ENCODE measurements around the gene SNTB2.
"Not testable (repeated sequence)": the region's sequence is repeated elsewhere in the genome, so short reads cannot be mapped to it uniquely, and the experiment has no call there.

Gene SNTB2

GRCh38 chr16:69294051-69294450 is 107.1 kb downstream of the SNTB2 start:
- no peak for DNase-seq

DNA sequence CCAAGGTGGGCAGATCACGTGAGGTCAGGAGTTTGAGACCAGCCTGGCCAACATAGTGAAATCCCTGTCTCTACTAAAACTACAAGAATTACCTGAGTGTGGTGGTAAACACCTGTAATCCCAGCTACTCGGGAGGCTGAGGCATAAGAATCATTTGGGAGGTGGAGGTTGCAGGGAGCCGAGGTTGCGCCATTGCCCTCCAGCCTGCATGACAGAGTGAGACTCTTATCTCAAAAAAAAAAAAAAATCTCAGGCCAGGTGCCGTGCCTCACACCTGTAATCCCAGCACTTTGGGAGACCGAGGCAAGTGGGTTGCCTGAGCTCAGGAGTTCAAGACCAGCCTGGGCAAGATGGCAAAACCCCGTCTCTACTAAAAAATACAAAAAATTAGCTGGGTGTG is 109.8 kb downstream of the SNTB2 start:
- not testable (repeated sequence) for DNase-seq

- DNase-seq, result no peak
Measured at GRCh38 chr16:69298261-69298660, 111.3 kb downstream of the SNTB2 start.

GRCh38 chr16:69301187-69301586 is 114.2 kb downstream of the SNTB2 start:
- no peak for DNase-seq

DNA sequence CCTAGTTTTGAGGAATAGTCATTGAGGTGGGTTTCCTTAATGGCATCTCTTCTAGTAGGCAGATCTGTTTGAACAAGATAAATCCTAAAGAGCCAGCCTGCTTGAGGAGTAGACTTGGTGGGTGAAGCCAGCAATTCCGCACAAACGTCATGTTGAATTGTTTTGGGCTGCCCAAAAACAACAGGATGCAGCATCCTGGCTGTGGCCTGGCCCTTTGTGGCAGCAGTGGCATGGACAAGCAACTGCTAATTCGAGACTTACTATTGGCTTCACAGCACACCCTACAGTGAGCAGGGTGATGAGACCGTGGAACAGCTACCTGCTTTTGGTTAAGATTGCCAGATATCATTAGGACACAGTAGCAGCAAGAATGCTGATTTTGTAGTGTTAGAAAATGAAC is 114.9 kb downstream of the SNTB2 start:
- no peak for DNase-seq

GRCh38 chr16:69302301-69302700 is 115.3 kb downstream of the SNTB2 start:
- DNase-seq, result no peak

- no peak for DNase-seq
Measured at GRCh38 chr16:69306031-69306430, 119.1 kb downstream of the SNTB2 start.

DNA sequence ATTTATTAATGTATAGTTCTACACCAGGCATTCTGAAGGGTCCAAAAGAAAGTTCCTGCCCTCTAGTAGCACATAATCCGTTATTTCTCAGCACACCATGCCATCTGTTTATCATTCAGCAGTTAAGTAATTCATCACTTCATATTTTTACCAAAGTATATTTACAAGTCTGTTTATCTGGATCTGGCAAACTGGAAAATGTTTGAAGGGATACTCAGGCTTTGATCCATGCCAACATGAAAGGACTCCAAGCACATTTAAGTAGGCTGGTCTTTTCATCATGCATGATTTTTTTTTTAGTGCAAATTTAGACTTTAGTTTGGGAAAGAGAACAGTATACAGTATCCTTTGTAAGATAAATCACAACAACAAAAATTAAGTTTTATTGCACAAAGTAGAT is 120.1 kb downstream of the SNTB2 start:
- no peak for DNase-seq

- no peak for DNase-seq
Measured at GRCh38 chr16:69307856-69308255, 120.9 kb downstream of the SNTB2 start.

DNA sequence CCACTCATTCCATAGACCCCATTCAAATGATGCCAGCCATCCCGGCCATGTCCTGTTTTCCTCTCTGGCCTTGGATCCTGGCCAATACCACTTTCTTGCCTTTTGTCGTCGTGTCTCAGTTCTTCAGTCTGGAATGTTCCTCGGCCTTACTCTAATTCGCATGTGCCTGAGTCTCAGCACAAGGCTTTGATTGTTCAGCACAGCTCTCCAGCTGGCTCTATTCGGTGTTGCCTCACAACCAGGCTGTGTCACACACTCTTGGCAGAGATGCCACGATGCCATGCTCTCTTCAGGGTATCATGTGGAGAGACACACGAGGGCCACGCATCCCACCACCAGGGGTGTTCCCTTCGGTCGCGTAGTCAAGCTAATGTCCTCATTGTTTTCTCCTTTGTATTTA is 122.4 kb downstream of the SNTB2 start:
- DNase-seq, result no peak

DNA sequence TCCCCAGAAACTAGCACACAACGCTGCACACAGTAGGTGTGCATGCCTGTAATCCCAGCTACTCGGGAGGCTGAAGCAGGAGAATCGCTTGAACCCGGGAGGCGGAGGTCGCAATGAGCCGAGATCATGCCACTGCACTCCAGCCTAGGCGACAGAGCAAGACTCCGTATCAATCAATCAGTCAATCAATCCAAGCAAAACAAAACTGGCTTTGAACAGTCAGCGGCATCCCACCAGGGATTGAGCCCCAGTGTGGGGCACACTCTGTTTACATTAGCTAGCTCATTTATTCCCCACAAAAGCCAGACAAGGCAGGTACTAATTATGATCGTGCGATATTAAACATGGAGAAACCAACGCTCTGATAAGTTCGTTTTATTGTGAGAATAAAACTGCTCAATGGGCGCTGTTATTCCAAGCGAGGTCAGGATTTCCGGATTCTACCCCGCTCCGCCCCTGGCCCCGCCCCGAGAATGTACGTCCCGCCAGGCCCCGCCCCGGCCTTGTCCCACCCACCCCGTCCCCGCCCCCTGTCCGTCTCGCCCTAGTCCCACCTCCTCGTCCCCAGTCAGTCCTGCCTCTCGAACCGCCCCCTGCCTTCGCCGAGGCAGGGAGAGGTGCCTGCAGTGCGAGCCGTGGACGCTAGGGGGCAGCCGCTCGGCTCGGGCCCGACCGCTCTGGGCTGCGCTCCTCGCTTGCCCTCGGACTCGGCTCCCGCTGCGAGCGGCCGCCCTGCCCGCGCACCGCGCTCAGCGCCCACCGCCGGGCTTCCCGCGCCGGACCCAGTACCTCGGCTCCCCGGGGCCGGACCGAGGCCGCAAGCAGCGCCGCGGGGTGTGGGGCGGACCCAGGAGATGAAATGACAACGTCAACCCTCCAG is 123.9 kb downstream of the SNTB2 start, which contains the start of gene VPS4A:
VPS4A (plus strand) TSS at position 698 of the 880 bp plus-strand sequence; CDS start at position 860, 162 bp downstream.
- DNase-seq, result peak; percentile 97

- peak; percentile 62 for DNase-seq
Measured at GRCh38 chr16:69311533-69312387, 124.8 kb downstream of the SNTB2 start.

DNA sequence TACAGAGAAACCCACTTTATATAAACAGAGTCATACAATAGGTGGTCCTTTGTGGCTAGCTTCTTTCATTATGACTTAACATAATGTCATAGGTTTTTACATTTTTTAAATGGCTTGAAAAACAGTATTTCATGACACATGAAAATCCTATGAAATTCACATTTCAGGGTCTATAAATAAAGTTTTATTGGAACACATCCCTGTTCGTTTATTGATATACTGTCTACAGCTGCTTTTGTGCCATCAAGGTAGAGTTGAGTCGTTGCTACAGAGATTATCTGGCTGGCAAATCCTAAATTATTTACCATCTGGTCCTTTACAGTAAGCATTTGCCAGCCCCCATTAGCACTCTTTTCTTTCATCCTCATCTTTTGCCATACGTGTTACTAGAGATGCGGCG is 126.5 kb downstream of the SNTB2 start:
- no peak for DNase-seq

- DNase-seq, result no peak
Measured at GRCh38 chr16:69314534-69314933, 127.6 kb downstream of the SNTB2 start.

DNA sequence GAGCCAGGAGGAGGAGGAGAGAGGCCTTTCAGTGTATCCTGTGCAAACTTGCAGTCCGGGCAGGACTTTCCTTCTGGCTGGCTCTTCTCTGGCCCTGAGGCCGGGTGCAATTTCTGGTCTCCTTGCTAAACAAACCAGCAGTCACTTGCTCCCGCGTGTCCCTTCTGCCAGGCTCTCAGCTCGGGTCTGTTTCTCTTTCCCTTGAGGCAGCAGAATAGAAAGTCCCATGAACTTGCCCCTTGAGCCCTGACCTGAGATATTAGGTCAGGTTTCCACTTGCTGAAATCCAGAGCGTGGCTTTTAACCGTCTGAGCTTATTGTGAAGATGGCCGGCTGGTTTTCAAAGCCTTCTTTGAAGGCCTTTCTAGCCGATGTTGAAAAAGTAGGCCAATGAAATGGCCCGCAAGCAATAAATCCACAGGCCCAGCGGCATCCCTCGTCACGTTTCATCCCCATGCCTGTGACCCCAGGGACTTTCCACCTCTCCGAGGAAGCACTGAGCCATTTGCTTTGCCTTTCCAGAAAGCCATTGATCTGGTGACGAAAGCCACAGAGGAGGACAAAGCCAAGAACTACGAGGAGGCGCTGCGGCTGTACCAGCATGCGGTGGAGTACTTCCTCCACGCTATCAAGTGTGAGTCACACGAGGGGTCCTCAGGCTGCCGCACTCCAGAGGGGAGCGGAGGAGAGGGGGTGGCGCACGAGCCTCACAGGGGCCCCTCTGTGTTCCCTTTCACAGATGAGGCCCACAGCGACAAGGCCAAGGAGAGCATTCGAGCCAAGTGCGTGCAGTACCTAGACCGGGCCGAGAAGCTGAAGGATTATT is 128.7 kb downstream of the SNTB2 start:
- DNase-seq, result no peak

- no peak for DNase-seq
Measured at GRCh38 chr16:69316595-69317034, 129.7 kb downstream of the SNTB2 start.

DNA sequence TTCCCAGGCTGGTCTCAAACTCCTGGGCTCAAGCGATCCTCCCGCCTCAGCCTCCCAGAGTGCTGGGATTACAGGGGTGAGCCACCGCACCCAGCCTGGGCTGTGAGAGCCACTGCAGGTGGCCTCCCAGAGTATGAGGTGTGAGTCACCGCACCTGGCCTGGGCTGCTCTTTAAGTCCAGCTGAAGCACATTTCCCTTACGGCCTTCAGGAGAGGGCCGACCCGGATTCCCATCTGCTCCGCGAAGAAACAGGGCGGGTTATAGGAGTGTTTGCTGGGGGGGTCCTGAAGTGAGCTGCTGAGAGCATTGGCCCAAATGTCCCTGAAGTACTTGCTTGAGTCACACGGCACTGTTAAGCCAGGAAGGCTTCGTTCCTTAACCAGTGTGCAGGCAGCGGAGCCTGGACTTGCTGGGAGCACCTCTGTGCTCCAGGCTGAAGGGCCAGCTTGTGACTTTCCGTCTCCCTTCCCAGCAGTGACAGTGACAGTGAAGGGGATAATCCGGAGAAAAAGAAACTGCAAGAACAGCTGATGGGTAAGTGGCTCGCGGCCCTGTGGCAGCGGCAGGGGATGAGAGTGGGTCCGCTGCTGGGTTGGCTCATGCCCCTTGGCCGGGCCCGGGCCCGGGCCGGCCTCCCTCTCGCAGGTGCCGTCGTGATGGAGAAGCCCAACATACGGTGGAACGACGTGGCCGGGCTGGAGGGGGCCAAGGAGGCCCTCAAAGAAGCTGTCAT is 131.4 kb downstream of the SNTB2 start:
- DNase-seq, result peak; percentile 93

- no peak for DNase-seq
Measured at GRCh38 chr16:69318911-69319289, 131.9 kb downstream of the SNTB2 start.

- DNase-seq, result no peak
Measured at GRCh38 chr16:69319381-69319780, 132.4 kb downstream of the SNTB2 start.

DNA sequence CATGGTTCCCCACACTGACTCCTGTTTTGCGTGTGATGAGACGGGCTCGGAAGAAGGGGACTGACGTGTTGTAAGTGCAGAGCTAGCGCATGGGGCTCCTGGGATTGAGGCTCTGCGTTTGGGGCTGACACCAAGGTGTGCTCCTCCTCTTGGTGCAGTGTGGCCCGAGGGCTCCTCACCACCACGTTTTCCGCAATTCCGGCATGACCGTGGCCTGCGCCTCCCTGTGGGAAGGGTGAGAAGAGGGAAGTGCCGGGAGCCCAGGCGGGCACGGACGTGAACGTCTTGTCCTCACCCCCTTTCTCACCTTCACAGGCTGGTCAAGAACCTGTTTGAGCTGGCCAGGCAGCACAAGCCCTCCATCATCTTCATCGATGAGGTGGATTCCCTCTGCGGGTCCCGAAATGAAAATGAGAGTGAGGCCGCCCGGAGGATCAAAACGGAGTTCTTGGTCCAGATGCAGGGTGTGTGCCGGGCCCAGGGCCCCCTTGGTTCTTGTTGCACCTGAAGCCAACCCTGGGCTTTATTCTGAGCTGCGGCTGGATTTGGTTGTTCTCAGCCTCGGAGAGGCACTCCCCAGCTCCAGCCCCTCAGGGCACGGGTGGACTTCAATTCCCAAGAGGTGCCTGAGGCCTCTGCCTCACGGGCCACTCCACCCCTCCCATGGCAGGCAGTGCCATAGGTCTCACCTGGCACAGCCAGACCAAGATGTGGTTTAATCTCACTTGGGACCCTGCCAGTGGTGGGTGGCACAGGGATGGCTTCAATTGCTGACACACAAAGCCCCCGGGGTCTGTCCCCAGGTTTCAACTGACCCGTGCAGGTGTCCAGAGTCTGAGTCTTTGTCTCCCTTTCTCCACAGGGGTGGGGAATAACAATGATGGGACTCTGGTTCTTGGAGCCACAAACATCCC is 133.1 kb downstream of the SNTB2 start:
- DNase-seq, result no peak

- DNase-seq, result no peak
Measured at GRCh38 chr16:69320740-69321073, 133.7 kb downstream of the SNTB2 start.
